HepG2 (cell line): ENCODE measurements around the gene MYL2.

Experiments
- EP300 ChIP-seq, 3 experiments: sonication (generic) in 1 of 3; formaldehyde crosslinking in 1 of 3; IDR thresholded peaks; 2 replicates each; pipeline versions ENCODE4 v1.5.1 to v1.6.1; 2011 to 2020; ENCODE audit warnings: low read depth in 2 of 3, low read length in 2 of 3, borderline replicate concordance in 1 of 3, improper control_type of control experiment in 1 of 3, mild to moderate bottlenecking in 1 of 3, missing genetic modification reagents in 1 of 3, moderate library complexity in 1 of 3
- POLR2A ChIP-seq, 2 experiments: IDR thresholded peaks; 2 replicates each; pipeline ENCODE4 v1.6.1; 2011; ENCODE audit warnings: low read depth in 2 of 2, low read length in 2 of 2, mild to moderate bottlenecking in 1 of 2, moderate library complexity in 1 of 2; ENCODE audit not compliant: insufficient read depth in 1 of 2
- SMAD9 ChIP-seq: sonication (generic); formaldehyde crosslinking; IDR thresholded peaks from 2 replicates; pipeline ENCODE4 v1.5.1; 2020; ENCODE audit warnings: mild to moderate bottlenecking, missing genetic modification reagents
- TF ChIP-seq, protein P1 (sequence below): sonication (generic); formaldehyde crosslinking; IDR thresholded peaks from 2 replicates; pipeline ENCODE4 v1.5.0; 2020; ENCODE audit warnings: mild to moderate bottlenecking, missing genetic modification reagents, moderate library complexity
- TF ChIP-seq, protein P2 (sequence below): sonication (generic); formaldehyde crosslinking; IDR thresholded peaks from 2 replicates; pipeline ENCODE4 v1.4.0; 2020; ENCODE audit warnings: mild to moderate bottlenecking, missing genetic modification reagents

DNA sequence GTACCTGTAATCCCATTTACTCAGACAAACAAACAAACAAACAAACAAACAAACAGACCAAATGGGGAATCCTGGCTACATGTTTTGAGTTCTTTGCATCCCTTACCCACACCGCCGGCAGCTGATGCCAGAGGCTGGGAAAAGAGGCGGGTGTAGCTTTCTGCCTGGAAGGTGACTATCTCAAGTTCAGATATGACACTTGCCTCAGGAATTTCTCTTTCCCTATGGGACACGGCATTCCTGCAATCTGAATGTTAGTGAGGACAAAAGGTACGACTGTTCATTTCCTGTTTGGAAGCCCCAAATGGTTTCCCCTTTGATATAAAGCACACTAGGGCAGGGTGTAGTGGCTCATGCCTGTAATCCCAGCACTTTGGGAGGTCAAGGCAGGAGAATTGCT is 2.9 kb downstream of the MYL2 start:
- TF ChIP-seq, protein P1, sequence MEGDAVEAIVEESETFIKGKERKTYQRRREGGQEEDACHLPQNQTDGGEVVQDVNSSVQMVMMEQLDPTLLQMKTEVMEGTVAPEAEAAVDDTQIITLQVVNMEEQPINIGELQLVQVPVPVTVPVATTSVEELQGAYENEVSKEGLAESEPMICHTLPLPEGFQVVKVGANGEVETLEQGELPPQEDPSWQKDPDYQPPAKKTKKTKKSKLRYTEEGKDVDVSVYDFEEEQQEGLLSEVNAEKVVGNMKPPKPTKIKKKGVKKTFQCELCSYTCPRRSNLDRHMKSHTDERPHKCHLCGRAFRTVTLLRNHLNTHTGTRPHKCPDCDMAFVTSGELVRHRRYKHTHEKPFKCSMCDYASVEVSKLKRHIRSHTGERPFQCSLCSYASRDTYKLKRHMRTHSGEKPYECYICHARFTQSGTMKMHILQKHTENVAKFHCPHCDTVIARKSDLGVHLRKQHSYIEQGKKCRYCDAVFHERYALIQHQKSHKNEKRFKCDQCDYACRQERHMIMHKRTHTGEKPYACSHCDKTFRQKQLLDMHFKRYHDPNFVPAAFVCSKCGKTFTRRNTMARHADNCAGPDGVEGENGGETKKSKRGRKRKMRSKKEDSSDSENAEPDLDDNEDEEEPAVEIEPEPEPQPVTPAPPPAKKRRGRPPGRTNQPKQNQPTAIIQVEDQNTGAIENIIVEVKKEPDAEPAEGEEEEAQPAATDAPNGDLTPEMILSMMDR (CRISPR knock-in tag) = no peak
- TF ChIP-seq POLR2A (IDR thresholded peaks at IDR 0.05; ENCODE audit: insufficient read depth in 1 of 2, low read depth in 2 of 2, low read length in 2 of 2) (no peak), SMAD9 (no peak), EP300 (IDR thresholded peaks at IDR 0.05; ENCODE audit: low read depth in 2 of 2, low read length in 2 of 2) (no peak), EP300 (CRISPR knock-in tag; IDR thresholded peaks at IDR 0.05; ENCODE audit: borderline replicate concordance) (no peak)
- TF ChIP-seq, protein P2, sequence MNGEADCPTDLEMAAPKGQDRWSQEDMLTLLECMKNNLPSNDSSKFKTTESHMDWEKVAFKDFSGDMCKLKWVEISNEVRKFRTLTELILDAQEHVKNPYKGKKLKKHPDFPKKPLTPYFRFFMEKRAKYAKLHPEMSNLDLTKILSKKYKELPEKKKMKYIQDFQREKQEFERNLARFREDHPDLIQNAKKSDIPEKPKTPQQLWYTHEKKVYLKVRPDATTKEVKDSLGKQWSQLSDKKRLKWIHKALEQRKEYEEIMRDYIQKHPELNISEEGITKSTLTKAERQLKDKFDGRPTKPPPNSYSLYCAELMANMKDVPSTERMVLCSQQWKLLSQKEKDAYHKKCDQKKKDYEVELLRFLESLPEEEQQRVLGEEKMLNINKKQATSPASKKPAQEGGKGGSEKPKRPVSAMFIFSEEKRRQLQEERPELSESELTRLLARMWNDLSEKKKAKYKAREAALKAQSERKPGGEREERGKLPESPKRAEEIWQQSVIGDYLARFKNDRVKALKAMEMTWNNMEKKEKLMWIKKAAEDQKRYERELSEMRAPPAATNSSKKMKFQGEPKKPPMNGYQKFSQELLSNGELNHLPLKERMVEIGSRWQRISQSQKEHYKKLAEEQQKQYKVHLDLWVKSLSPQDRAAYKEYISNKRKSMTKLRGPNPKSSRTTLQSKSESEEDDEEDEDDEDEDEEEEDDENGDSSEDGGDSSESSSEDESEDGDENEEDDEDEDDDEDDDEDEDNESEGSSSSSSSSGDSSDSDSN (CRISPR knock-in tag) = no peak
